ENCODE results near the gene DDX1. TPM values are rescaled to one million over a fixed set of nuclear protein-coding genes. Genes with fewer than 3 reads are reported as not detected.

Gene DDX1
- polyA plus RNA-seq, 6 donors from 2014 or later, result 31.7 to 49.1 (median 40.6) TPM

DNA sequence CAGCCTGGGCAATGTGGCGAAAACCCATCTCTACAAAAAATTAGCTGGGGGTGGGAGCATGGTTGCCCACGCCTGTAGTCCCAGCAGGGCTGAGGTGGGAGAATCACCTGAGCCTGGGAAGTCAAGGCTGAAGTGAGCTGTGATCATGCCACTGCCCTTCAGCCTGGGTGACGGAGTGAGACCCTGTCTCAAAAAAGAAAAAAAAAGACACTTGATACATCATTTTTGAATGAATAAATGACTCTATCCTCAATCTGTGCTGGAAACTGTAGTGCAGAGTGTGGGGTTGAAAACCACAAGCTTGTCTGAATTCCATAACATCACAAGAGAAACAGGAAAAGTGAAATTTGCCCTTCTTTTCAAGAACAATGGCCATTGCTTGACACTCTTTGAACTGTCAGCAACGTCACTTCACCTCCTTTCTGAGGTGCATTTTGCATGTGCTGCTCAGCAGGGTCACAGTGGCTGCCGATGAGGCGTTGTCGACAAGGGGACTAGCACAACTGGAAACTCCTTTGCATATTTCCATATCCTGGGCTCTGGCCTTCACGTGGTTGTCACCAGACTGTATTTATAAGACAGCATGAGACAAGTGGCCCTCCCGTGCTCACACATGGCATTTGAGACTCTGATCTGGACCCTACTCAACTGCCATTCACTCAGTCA, 54.2 kb downstream of the DDX1 start:
- H3K27me3 Mint-ChIP-seq, result peaks cover 0 to 5% (median 0%) of the 10 kb centered on the region in 3 donors
- no peak overlapping the region for H3K4me3 Mint-ChIP-seq
- no peaks in the 10 kb centered on the region for H3K4me1 Mint-ChIP-seq
- no peak for DNase-seq
- peaks cover 13 to 14% of the 10 kb centered on the region in 2 donors for H3K36me3 Mint-ChIP-seq
- H3K27ac Mint-ChIP-seq, result no peak overlapping the region
- ATAC-seq (ENCODE audit: low read depth in 2 of 2), result no peak
- peaks cover 0 to 12% (median 3%) of the 10 kb centered on the region in 7 donors for H3K9me3 Mint-ChIP-seq

DNA sequence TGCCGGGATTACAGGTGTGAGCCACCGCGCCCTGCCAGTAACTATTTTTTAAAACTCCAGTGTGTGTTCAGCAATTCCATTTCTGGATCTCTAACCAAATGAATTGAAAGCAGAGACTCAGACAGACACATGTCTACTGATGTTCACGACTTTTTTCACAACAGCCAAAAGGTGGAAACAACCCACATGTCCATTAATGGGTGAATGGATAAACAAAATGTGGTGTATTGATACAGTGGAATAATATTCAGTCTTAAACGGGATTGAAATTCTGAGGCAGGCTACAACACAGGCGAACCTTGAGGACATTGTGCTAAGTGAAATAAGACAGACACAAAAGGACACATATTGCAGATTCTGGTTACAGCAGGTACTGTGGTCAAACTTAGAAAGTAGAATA, 55.0 kb downstream of the DDX1 start:
- no peaks in the 10 kb centered on the region for H3K4me1 Mint-ChIP-seq
- peaks cover 0 to 4% (median 0%) of the 10 kb centered on the region in 7 donors for H3K9me3 Mint-ChIP-seq
- no peak for DNase-seq
- H3K27ac Mint-ChIP-seq, result no peak overlapping the region
- no peak for ATAC-seq (ENCODE audit: low read depth in 2 of 2)
- no peak overlapping the region for H3K4me3 Mint-ChIP-seq
- peaks cover 0 to 9% (median 0%) of the 10 kb centered on the region in 3 donors for H3K27me3 Mint-ChIP-seq
- H3K36me3 Mint-ChIP-seq, result peaks cover 6% of the 10 kb centered on the region in 2 donors

DNA sequence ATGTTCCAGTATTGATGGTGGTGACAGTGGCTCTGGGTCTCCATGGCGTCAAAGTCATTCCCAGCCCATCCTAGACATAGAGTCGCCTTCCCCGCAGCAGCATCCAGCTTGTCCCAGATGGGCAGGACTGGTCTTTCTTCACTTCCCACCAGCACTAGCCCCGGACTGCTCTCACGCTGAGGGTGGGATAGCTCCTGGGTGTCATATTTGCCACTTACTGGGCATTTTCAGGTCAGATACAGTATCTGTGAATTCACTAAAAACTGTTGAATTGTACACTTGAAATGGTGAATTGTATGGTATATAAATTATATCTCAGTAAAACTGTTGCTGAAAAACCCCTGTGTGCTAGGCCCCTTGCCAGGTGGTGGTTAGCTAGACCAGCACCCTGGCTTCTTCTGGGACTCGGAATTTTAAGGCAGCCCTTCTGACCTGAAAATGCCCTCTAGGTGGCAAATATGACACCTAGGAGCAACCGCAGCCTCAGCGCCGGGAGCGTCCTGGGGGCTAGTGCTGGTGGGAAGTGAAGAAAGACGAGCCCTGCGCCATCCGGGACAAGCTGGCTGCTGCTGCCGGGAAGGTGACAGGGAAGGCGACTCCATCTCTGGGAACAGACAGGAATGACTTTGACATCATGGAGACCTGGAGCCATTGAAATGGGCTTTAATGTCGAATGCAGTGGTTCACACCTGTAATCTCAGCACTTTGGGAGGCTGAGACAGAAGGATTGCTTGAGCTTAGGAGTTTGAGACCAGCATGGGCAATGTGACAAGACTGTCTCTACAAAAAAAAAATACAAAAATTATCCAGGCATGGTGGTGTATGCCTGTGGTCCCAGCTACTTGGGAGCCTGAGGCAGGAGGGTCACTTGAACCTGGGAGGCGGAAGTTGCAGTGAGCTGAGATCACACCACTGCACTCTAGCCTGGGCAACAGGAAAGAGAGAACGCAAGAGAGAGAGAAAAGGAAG, 56.2 kb downstream of the DDX1 start:
- ATAC-seq (ENCODE audit: low read depth in 2 of 2) (no peak), DNase-seq (no peak)
- no peaks in the 10 kb centered on the region for H3K4me1 Mint-ChIP-seq
- H3K27me3 Mint-ChIP-seq, result peaks cover 0 to 9% (median 1%) of the 10 kb centered on the region in 3 donors
- no peak overlapping the region for H3K4me3 Mint-ChIP-seq
- H3K27ac Mint-ChIP-seq, result no peak overlapping the region
- no peaks in the 10 kb centered on the region for H3K36me3 Mint-ChIP-seq
- peaks cover 0 to 3% (median 0%) of the 10 kb centered on the region in 7 donors for H3K9me3 Mint-ChIP-seq

DNA sequence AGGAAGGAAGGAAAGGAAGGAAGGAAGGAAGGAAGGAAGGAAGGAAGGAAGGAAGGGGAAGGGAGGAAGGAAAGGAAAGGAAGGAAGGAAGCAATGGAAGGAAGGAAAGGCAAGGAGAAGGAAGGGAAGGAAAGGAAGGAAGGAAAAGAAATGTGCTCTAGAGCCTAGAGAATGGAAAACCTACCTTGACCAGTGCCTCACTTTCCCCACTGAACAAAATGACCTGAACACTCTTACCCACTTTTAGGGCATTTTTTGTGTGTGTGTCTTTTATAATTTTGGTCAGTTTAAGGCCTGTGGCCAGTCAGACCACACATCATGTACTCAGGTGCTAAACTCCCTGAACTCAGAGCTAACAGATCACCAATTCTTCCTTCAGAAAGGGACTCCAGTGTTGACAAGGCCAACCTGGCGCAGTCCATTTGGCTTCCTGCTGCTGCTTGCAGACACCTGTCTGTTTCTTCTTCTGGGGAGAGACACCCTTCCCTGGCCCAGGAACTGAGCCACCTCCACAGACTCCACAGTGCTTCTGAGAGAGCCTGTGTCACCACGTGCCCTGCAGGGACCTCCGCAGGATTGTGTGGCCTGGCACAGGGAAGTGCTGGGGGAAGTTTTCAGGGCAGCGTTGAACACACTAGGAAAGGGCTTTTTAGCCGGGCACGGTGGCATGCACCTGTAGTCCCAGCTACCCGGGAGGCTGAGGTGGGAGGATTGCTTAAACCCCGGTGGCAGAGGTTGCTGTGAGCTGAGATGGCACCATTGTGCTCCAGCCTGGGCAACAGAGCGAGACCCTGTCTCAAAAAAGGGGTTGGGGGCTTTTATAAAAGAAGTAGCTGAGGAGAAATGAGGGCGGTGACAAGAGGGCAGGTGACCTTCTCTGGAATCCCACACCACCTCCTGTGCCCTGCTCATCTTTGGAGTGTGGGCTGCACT, 57.2 kb downstream of the DDX1 start:
- no peaks in the 10 kb centered on the region for H3K4me1 Mint-ChIP-seq
- ATAC-seq (ENCODE audit: low read depth in 2 of 2), result no peak

DNA sequence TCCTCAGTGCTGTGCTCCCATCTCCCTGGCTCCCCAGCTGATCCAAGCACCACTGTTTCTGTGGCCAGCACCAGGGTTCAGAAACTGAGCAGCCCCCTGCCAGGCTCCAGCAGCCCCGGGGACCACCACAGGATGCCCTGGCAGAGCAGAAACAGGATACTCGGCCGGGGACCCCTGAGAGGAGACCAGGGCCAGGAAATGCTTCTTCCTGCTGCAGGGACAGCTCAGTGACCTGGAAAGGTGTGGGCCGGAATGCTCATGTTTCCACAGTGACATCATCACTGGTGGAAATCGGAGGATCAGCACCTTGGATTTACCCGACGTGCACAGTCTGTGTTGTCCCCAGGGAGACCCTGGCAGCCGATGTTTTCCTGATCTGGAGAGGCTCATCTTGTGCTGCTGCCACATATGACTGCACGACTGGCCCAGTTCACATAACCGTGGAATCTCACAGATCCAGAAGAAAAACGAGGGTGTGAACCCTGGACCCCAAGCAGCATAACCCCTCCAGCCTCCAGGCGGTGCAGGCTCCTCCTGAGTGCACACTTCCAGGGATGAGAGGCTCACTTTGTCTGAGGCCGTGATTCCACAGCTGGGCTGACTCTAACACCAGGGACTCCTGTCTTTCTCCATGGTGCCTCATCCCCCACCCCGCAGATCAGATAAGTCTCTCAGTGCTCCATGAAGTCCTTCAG, 58.0 kb downstream of the DDX1 start:
- Mint-ChIP-seq H3K9me3 (peaks cover 0 to 3% (median 0%) of the 10 kb centered on the region in 7 donors), H3K4me3 (no peak overlapping the region), H3K4me1 (no peaks in the 10 kb centered on the region), H3K36me3 (no peaks in the 10 kb centered on the region), H3K27me3 (peaks cover 0 to 12% (median 9%) of the 10 kb centered on the region in 3 donors), H3K27ac (no peak overlapping the region)
- ATAC-seq (ENCODE audit: low read depth in 2 of 2) (no peak), DNase-seq (no peak)

More for the DNA sequence above, 57.2 kb downstream of the DDX1 start:
- peaks cover 0 to 3% (median 0%) of the 10 kb centered on the region in 7 donors for H3K9me3 Mint-ChIP-seq
- no peaks in the 10 kb centered on the region for H3K36me3 Mint-ChIP-seq
- no peak overlapping the region for H3K4me3 Mint-ChIP-seq
- no peak overlapping the region for H3K27ac Mint-ChIP-seq
- peaks cover 0 to 9% (median 8%) of the 10 kb centered on the region in 3 donors for H3K27me3 Mint-ChIP-seq
- DNase-seq, result no peak

DNA sequence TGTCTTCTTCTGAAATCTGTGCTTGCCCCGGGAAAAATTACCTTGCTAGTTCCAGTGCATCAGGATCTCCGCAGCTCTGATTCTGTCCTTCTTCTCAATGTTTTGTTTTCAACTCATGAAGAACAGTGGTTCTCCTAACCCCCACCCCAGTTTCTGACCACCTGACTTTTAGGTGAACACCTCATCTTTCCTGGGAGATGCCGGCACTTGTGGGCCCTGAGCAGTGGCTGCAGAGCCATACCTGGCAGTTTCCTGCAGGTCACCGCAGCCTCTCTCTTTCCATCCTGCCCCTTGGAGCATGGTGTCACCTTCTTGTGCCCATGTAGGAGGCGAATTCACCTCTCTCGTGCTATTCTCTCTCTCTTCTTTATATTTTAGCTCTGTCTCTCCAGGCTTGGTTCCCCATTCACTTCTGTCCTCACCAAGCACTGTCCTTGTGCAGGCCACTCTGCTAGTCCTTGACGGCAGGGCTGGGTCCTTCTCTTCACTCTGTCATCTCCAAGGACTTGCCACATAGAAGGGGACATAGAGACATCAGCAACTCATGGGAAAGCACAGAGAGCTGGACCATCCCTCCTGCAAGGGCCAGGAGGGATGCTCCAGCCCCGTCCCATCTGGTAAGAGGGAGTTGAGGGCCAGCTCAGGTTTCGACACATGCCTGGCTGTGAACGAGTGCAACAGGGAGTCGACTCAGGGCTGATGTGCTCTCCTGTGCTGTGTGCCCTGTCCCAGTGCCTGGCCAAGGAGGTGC, 59.1 kb downstream of the DDX1 start:
- Mint-ChIP-seq H3K27me3 (peaks cover 0 to 19% (median 9%) of the 10 kb centered on the region in 3 donors), H3K4me1 (no peaks in the 10 kb centered on the region), H3K4me3 (peak overlapping the region in 1 of 8 donors; percentile 58), H3K36me3 (no peaks in the 10 kb centered on the region), H3K9me3 (peaks cover 0 to 3% (median 0%) of the 10 kb centered on the region in 7 donors), H3K27ac (no peak overlapping the region)
- DNase-seq, result no peak
- no peak for ATAC-seq (ENCODE audit: low read depth in 2 of 2)

DNA sequence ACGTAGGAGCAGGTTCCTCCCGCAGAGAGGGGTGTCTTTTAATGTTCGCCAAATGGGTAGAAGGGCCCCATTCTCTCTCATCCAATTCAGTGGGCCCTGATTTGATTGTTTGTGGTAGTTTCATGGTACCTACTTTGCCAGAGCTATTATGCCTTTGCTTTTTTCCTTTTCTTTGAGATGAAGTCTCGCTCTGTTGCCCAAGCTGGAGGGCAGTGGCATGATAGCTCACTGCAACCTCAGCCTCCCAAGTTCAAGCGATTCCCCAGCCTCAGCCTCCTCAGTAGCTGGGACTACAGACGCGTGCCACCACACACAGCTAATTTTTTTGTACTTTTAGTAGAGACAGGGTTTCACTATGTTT, 59.7 kb downstream of the DDX1 start:
- H3K36me3 Mint-ChIP-seq, result no peaks in the 10 kb centered on the region
- peaks cover 0 to 3% (median 0%) of the 10 kb centered on the region in 7 donors for H3K9me3 Mint-ChIP-seq
- H3K4me3 Mint-ChIP-seq, result no peak overlapping the region
- H3K27me3 Mint-ChIP-seq, result peaks cover 0 to 19% (median 9%) of the 10 kb centered on the region in 3 donors
- DNase-seq (no peak), ATAC-seq (ENCODE audit: low read depth in 2 of 2) (no peak)
- no peaks in the 10 kb centered on the region for H3K4me1 Mint-ChIP-seq
- H3K27ac Mint-ChIP-seq, result no peak overlapping the region

DNA sequence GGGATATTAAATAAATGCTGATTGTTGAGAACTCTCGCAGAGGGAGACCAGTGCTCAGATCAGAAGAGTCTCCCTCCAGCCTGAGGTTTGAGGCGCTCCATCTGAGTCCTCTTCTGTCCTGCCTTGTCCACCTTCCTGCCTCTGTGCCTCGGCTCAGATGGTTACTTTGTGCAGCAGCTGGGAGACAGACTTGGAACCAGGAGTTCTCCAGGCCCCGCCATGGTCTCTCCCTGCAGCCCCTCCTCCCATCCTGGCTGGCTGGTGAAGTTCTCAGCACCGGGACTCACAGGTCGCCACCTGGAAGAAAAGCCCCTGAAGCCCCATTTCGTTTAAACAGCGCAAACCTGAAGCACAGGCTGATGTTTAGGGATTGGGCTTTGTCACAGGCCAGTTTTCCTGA, 60.6 kb downstream of the DDX1 start:
- Mint-ChIP-seq H3K27ac (no peak overlapping the region), H3K27me3 (peaks cover 0 to 19% (median 9%) of the 10 kb centered on the region in 3 donors), H3K4me3 (no peak overlapping the region), H3K36me3 (no peaks in the 10 kb centered on the region), H3K9me3 (peaks cover 0 to 3% (median 0%) of the 10 kb centered on the region in 7 donors), H3K4me1 (no peaks in the 10 kb centered on the region)
- no peak for ATAC-seq (ENCODE audit: low read depth in 2 of 2)
- no peak for DNase-seq

DNA sequence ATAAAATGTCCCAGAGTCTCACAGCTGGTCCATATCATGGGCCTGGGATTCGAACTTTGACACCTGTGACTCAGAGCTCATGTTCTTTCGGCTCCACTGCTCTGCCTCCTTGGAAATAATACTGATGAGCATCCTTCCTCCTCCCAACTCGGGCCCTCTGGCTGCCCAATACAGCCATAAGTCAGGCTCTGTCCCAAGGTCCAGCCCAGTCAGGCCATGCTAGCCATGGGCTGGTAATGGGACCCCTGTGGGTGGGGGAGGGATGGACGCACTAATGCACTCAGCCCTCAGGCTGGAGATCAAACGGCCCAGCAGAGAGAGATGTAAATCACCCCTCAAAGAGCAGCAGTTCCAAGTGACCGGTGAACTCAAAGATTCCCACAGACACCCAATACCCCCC, 61.1 kb downstream of the DDX1 start:
- peaks cover 0 to 2% (median 0%) of the 10 kb centered on the region in 7 donors for H3K9me3 Mint-ChIP-seq
- ATAC-seq (ENCODE audit: low read depth in 2 of 2), result no peak
- no peak overlapping the region for H3K4me3 Mint-ChIP-seq
- DNase-seq, result no peak
- no peaks in the 10 kb centered on the region for H3K4me1 Mint-ChIP-seq
- H3K27me3 Mint-ChIP-seq, result peaks cover 0 to 19% (median 9%) of the 10 kb centered on the region in 3 donors
- H3K36me3 Mint-ChIP-seq, result no peaks in the 10 kb centered on the region
- no peak overlapping the region for H3K27ac Mint-ChIP-seq

DNA sequence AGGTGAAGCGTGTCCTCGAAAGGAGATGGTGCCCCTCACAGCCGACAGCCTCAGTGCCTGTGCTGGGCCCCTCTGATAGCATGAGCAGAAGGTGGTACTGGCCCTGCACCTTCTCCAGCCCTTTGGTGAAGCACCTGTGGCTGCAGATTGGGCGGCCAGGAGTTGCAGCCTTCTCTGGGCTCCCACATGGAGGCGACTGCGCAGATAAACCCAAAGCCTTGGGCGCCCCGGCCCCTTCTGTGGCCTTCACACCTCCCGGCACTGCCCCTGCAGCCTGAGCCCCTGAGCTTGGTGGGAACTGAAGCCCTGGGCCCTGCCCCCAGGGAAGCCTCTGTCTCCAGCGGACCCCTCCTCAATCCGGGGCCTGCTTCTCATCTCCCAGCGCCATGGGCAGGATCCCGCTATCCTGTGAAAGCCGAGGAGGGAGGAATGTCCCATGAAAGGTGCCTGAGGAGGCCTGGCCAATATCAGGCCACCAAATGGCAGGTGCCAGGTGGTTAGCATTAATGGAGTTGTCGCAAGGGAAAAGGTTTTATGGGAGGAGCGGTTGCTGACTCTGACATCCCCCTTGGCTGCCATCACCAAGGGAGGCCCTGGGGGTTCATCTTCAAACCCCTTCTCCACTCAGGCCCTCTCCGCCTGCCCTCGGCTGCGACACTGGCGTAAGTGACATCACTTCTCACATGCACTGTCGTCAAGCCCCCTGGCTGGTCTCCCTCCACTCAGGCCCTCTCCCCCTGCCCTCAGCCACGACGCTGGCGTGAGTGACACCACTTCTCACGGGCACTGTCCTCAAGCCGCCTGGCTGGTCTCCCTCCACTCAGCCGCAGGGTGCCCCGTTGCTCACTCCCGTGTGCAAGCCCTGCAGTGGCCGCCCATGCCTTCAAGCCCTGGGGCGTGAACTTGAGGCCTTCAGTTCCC, 62.4 kb downstream of the DDX1 start:
- Mint-ChIP-seq H3K4me3 (no peak overlapping the region), H3K27me3 (peaks cover 5 to 23% (median 9%) of the 10 kb centered on the region in 3 donors), H3K27ac (no peak overlapping the region), H3K9me3 (peaks cover 0 to 4% (median 0%) of the 10 kb centered on the region in 7 donors), H3K36me3 (no peaks in the 10 kb centered on the region), H3K4me1 (no peaks in the 10 kb centered on the region)
- DNase-seq (no peak), ATAC-seq (ENCODE audit: low read depth in 2 of 2) (no peak)

DNA sequence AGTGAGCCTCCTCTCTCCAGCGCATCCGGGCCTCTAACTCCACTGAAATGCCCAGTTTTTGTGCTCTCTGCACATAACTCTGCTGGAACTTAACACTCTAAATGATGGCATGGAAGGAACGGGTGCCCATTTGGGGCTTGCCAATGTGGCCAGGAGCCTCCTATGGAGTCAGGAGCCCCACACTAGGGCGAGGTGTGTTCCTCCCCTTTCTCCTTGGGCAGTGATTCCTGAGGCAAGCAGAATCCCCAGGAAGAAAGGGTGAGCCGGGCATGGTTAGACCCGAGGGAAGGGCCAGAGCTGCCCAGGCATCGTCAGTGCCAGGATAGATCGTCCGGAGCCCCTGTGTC, 63.0 kb downstream of the DDX1 start:
- H3K9me3 Mint-ChIP-seq, result peaks cover 0 to 6% (median 0%) of the 10 kb centered on the region in 7 donors
- no peaks in the 10 kb centered on the region for H3K36me3 Mint-ChIP-seq

More for the DNA sequence above, 63.0 kb downstream of the DDX1 start:
- Mint-ChIP-seq H3K27ac (no peak overlapping the region), H3K27me3 (peaks cover 5 to 26% (median 9%) of the 10 kb centered on the region in 3 donors), H3K4me1 (no peaks in the 10 kb centered on the region), H3K4me3 (no peak overlapping the region)
- DNase-seq (no peak), ATAC-seq (ENCODE audit: low read depth in 2 of 2) (no peak)

Measured in naive B cell (primary cell).